Measurements from ENCODE around the gene TKT. TPM values are rescaled to one million over a fixed set of nuclear protein-coding genes. Genes with fewer than 3 reads are reported as not detected.

The TKT gene
- total and polyA plus RNA-seq, 4 donors: 351 to 498 (median 456) TPM

DNA sequence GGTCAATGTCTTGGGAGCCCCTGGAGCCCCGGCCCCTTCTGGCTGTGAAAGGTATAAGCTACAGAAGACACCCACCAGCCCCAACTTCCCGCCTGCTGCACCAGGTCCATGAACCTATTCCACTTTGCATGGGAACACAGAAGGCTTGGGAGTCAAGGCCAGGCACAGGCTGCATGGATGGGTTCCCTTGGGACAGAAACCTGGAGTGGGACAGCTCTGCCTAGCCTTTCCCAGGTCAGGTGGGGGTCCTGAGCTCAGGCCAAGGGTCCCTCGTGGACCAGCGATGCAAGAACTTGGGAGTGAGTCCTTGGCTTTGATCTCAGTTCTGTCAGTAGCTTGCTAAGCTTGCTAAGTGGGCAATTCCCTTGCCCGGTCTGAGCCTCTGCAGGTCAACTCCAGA lies 25.0 kb downstream of the TKT start:
- peak in 1 of 3 donors; percentile 9 for DNase-seq
- no peak overlapping the region for H3K27ac ChIP-seq (ENCODE audit: low read depth in 1 of 2, low read length in 1 of 2)

GRCh38 chr3:53230041-53230621 lies 25.7 kb downstream of the TKT start:
- Histone ChIP-seq H3K4me3 (no peak overlapping the region), H3K27me3 (ENCODE audit: control insufficient read depth in 3 of 3, insufficient read depth in 3 of 3, low read length in 2 of 3) (no peaks in the 10 kb centered on the region), H3K9ac (ENCODE audit: insufficient read depth in 1 of 2, low read length in 2 of 2) (no peak overlapping the region), H3K36me3 (ENCODE audit: control insufficient read depth in 4 of 4, insufficient read depth in 4 of 4, low read length in 4 of 4) (peaks cover 36 to 90% (median 53%) of the 10 kb centered on the region in 4 donors), H3K27ac (ENCODE audit: low read depth in 1 of 2, low read length in 1 of 2) (no peak overlapping the region), H3K4me1 (ENCODE audit: control insufficient read depth in 5 of 5, insufficient read depth in 5 of 5, low read length in 5 of 5) (no peaks in the 10 kb centered on the region), H3K9me3 (ENCODE audit: control insufficient read depth in 4 of 4, insufficient read depth in 3 of 4, low read length in 3 of 4) (no peaks in the 10 kb centered on the region)
- DNase-seq (peak in 1 of 3 donors; percentile 10), ATAC-seq (ENCODE audit: insufficient read depth, low FRiP score) (no peak)
- 91 to 96% methylated on average over 16 of the region's 16 CpGs for WGBS, 2 donors
- TF ChIP-seq, protein P1, sequence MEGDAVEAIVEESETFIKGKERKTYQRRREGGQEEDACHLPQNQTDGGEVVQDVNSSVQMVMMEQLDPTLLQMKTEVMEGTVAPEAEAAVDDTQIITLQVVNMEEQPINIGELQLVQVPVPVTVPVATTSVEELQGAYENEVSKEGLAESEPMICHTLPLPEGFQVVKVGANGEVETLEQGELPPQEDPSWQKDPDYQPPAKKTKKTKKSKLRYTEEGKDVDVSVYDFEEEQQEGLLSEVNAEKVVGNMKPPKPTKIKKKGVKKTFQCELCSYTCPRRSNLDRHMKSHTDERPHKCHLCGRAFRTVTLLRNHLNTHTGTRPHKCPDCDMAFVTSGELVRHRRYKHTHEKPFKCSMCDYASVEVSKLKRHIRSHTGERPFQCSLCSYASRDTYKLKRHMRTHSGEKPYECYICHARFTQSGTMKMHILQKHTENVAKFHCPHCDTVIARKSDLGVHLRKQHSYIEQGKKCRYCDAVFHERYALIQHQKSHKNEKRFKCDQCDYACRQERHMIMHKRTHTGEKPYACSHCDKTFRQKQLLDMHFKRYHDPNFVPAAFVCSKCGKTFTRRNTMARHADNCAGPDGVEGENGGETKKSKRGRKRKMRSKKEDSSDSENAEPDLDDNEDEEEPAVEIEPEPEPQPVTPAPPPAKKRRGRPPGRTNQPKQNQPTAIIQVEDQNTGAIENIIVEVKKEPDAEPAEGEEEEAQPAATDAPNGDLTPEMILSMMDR (IDR thresholded peaks at IDR 0.05; ENCODE audit: control extremely low read depth, extremely low read depth): no peak

More for the DNA sequence above, 25.0 kb downstream of the TKT start:
- Histone ChIP-seq H3K9ac (ENCODE audit: insufficient read depth in 1 of 2, low read length in 2 of 2) (no peak overlapping the region), H3K27me3 (ENCODE audit: control insufficient read depth in 3 of 3, insufficient read depth in 3 of 3, low read length in 2 of 3) (no peaks in the 10 kb centered on the region), H3K4me1 (ENCODE audit: control insufficient read depth in 5 of 5, insufficient read depth in 5 of 5, low read length in 5 of 5) (peaks cover 0 to 1% (median 0%) of the 10 kb centered on the region in 5 donors), H3K9me3 (ENCODE audit: control insufficient read depth in 4 of 4, insufficient read depth in 3 of 4, low read length in 3 of 4) (no peaks in the 10 kb centered on the region), H3K36me3 (ENCODE audit: control insufficient read depth in 4 of 4, insufficient read depth in 4 of 4, low read length in 4 of 4) (peaks cover 35 to 90% (median 49%) of the 10 kb centered on the region in 4 donors), H3K4me3 (no peak overlapping the region)
- ATAC-seq (ENCODE audit: insufficient read depth, low FRiP score): no peak
- 95 to 98% methylated on average over 5 of the region's 5 CpGs for WGBS, 2 donors
- TF ChIP-seq, protein P1 (IDR thresholded peaks at IDR 0.05; ENCODE audit: control extremely low read depth, extremely low read depth): no peak

GRCh38 chr3:53229606-53230005 lies 26.2 kb downstream of the TKT start:
- TF ChIP-seq, protein P1 (IDR thresholded peaks at IDR 0.05; ENCODE audit: control extremely low read depth, extremely low read depth): no peak
- Histone ChIP-seq H3K9ac (ENCODE audit: insufficient read depth in 1 of 2, low read length in 2 of 2) (no peak overlapping the region), H3K36me3 (ENCODE audit: control insufficient read depth in 4 of 4, insufficient read depth in 4 of 4, low read length in 4 of 4) (peaks cover 36 to 91% (median 52%) of the 10 kb centered on the region in 4 donors), H3K4me1 (ENCODE audit: control insufficient read depth in 5 of 5, insufficient read depth in 5 of 5, low read length in 5 of 5) (no peaks in the 10 kb centered on the region), H3K27ac (ENCODE audit: low read depth in 1 of 2, low read length in 1 of 2) (no peak overlapping the region), H3K9me3 (ENCODE audit: control insufficient read depth in 4 of 4, insufficient read depth in 3 of 4, low read length in 3 of 4) (no peaks in the 10 kb centered on the region), H3K4me3 (no peak overlapping the region), H3K27me3 (ENCODE audit: control insufficient read depth in 3 of 3, insufficient read depth in 3 of 3, low read length in 2 of 3) (no peaks in the 10 kb centered on the region)
- 96 to 97% methylated on average over 2 of the region's 2 CpGs for whole genome bisulfite sequencing, 2 donors
- peak in 1 of 3 donors; percentile 6 for DNase-seq
- no peak for ATAC-seq (ENCODE audit: insufficient read depth, low FRiP score)

- Histone ChIP-seq H3K4me1 (ENCODE audit: control insufficient read depth in 5 of 5, insufficient read depth in 5 of 5, low read length in 5 of 5) (no peaks in the 10 kb centered on the region), H3K36me3 (ENCODE audit: control insufficient read depth in 4 of 4, insufficient read depth in 4 of 4, low read length in 4 of 4) (peaks cover 34 to 91% (median 49%) of the 10 kb centered on the region in 4 donors), H3K4me3 (no peak overlapping the region), H3K9me3 (ENCODE audit: control insufficient read depth in 4 of 4, insufficient read depth in 3 of 4, low read length in 3 of 4) (no peaks in the 10 kb centered on the region), H3K27me3 (ENCODE audit: control insufficient read depth in 3 of 3, insufficient read depth in 3 of 3, low read length in 2 of 3) (no peaks in the 10 kb centered on the region), H3K27ac (ENCODE audit: low read depth in 1 of 2, low read length in 1 of 2) (no peak overlapping the region), H3K9ac (ENCODE audit: insufficient read depth in 1 of 2, low read length in 2 of 2) (no peak overlapping the region)
- 97 to 99% methylated on average over 14 of the region's 14 CpGs for WGBS, 2 donors
- DNase-seq (no peak), ATAC-seq (ENCODE audit: insufficient read depth, low FRiP score) (no peak)
- TF ChIP-seq, protein P1 (IDR thresholded peaks at IDR 0.05; ENCODE audit: control extremely low read depth, extremely low read depth): no peak
These were observed 26.7 kb downstream of the TKT start for GRCh38 chr3:53229171-53229570.

Data from lung (tissue), 12 donors.